ENCODE data around the gene TPX2.

TPX2 gene

DNA sequence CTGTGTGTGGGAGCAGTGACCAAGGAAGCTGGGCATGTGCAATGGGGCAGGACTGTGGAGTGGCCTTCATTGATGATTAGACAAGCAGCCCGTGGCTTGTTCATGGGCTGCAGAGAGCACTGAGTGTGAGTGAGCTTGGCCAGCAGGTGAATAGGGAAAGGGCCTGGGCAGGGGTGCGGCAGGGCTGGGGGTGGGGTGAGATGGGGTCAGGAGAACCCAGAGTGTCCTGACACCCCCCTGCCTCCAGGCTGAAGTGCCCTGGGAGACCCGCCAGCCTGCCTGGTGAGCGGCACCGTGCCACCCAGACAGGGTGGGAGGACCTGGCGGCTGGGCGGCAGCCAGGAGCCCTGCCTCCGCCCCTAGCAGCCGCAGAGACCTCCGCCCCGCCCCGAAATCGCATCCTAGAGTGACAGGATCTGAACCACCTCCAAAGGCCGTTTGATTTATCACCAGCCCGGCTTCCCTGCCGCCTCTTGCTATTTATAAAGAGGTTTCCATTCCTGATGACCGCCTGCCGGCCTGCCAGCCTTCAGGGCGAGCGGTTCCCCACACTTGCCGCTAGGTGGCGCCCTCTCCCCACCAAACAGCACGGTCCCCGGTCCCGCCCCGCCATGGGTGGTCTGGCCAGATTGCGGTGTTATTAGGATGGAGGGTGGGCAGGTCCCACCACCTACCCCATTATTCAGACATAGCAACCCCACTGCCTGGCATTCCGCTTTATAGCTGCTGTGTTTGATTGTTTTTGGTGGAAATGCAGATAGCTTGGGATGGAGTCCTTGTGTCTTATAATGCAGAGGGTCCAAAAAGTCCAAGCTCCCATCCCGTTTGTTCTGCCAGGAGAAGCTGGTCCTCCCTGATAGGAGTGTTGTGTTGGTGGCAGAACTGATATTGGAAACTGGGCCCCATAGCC lies 83.6 kb downstream of the TPX2 start:
- Histone ChIP-seq H3K4me1 (ENCODE audit: insufficient read depth, poor library complexity, severe bottlenecking) (no peaks in the 10 kb centered on the region), H3K36me3 (ENCODE audit: low read depth) (no peaks in the 10 kb centered on the region), H3K9me3 (ENCODE audit: severe bottlenecking) (no peaks in the 10 kb centered on the region), H3K27me3 (ENCODE audit: insufficient read depth, poor library complexity, severe bottlenecking) (no peaks in the 10 kb centered on the region), H3K27ac (ENCODE audit: poor library complexity, severe bottlenecking) (no peak overlapping the region), H3K4me3 (ENCODE audit: severe bottlenecking) (no peak overlapping the region)
- DNase-seq (ENCODE audit: low spot score) (no peak), ATAC-seq (ENCODE audit: low read depth) (peak; percentile 81)
- TF ChIP-seq, protein P1, sequence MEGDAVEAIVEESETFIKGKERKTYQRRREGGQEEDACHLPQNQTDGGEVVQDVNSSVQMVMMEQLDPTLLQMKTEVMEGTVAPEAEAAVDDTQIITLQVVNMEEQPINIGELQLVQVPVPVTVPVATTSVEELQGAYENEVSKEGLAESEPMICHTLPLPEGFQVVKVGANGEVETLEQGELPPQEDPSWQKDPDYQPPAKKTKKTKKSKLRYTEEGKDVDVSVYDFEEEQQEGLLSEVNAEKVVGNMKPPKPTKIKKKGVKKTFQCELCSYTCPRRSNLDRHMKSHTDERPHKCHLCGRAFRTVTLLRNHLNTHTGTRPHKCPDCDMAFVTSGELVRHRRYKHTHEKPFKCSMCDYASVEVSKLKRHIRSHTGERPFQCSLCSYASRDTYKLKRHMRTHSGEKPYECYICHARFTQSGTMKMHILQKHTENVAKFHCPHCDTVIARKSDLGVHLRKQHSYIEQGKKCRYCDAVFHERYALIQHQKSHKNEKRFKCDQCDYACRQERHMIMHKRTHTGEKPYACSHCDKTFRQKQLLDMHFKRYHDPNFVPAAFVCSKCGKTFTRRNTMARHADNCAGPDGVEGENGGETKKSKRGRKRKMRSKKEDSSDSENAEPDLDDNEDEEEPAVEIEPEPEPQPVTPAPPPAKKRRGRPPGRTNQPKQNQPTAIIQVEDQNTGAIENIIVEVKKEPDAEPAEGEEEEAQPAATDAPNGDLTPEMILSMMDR (IDR thresholded peaks at IDR 0.05; ENCODE audit: poor library complexity, severe bottlenecking), result peak; percentile 100

DNA sequence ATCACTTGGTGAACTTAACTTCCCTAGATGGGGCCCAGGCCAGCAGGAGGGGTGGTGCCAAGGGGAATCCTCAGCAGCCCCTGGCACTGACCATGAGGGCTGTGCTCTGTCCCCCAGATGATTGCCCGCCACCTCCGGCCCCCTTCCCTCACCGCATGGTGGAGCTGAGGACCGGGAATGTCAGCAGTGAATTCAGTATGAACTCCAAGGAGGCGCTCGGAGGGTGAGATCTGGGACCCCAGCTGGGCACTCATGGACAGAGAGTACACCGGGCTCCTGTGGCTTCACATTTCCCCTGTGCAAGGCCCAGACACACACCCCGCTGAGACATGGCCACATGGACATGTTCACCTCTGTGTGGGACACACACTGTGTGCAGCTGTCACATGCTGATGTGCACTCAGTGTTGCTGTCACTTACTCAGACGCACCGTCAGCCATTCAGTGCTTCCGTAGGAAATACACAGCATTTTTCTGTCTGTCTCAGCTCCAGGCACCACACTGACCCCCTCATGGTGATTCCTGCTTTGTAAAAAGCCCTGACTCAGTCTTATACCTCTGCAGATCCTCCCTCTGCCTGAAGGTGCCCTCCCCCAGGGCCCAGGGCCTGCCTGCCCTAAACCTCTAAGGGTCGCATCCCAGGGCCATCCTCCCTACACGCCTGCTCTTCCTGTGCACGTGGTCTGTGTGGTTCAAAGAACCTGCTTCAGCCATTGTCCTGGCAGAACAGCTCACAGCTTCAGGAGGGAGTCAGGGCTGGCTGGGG lies 84.5 kb downstream of the TPX2 start:
- DNase-seq (ENCODE audit: low spot score) (no peak), ATAC-seq (ENCODE audit: low read depth) (no peak)
- TF ChIP-seq, protein P1 (IDR thresholded peaks at IDR 0.05; ENCODE audit: poor library complexity, severe bottlenecking), result no peak
- no peak overlapping the region for H3K27ac ChIP-seq (ENCODE audit: poor library complexity, severe bottlenecking)
- no peaks in the 10 kb centered on the region for H3K9me3 ChIP-seq (ENCODE audit: severe bottlenecking)
- H3K4me1 ChIP-seq (ENCODE audit: insufficient read depth, poor library complexity, severe bottlenecking), result no peaks in the 10 kb centered on the region
- H3K4me3 ChIP-seq (ENCODE audit: severe bottlenecking), result no peak overlapping the region
- no peaks in the 10 kb centered on the region for H3K27me3 ChIP-seq (ENCODE audit: insufficient read depth, poor library complexity, severe bottlenecking)
- H3K36me3 ChIP-seq (ENCODE audit: low read depth), result no peaks in the 10 kb centered on the region

DNA sequence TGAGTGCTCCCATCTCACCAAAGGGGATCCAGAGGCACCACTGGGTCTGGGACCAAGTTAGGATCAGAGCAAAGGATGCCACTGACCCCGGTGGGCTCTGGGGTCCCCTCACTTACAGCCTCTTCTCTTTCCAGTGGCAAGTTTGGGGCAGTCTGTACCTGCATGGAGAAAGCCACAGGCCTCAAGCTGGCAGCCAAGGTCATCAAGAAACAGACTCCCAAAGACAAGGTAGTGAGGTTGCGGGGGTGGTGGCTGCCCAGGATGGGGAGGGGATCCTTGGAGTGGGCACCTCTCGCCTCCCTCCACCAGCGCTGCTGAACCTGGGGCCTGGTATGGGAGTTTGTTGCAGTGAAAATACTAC lies 85.0 kb downstream of the TPX2 start:
- no peak overlapping the region for H3K27ac ChIP-seq (ENCODE audit: poor library complexity, severe bottlenecking)
- H3K4me1 ChIP-seq (ENCODE audit: insufficient read depth, poor library complexity, severe bottlenecking), result no peaks in the 10 kb centered on the region
- no peaks in the 10 kb centered on the region for H3K36me3 ChIP-seq (ENCODE audit: low read depth)
- no peak overlapping the region for H3K4me3 ChIP-seq (ENCODE audit: severe bottlenecking)
- no peaks in the 10 kb centered on the region for H3K27me3 ChIP-seq (ENCODE audit: insufficient read depth, poor library complexity, severe bottlenecking)
- no peaks in the 10 kb centered on the region for H3K9me3 ChIP-seq (ENCODE audit: severe bottlenecking)
- TF ChIP-seq, protein P1 (IDR thresholded peaks at IDR 0.05; ENCODE audit: poor library complexity, severe bottlenecking), result no peak
- ATAC-seq (ENCODE audit: low read depth), result no peak
- no peak for DNase-seq (ENCODE audit: low spot score)

DNA sequence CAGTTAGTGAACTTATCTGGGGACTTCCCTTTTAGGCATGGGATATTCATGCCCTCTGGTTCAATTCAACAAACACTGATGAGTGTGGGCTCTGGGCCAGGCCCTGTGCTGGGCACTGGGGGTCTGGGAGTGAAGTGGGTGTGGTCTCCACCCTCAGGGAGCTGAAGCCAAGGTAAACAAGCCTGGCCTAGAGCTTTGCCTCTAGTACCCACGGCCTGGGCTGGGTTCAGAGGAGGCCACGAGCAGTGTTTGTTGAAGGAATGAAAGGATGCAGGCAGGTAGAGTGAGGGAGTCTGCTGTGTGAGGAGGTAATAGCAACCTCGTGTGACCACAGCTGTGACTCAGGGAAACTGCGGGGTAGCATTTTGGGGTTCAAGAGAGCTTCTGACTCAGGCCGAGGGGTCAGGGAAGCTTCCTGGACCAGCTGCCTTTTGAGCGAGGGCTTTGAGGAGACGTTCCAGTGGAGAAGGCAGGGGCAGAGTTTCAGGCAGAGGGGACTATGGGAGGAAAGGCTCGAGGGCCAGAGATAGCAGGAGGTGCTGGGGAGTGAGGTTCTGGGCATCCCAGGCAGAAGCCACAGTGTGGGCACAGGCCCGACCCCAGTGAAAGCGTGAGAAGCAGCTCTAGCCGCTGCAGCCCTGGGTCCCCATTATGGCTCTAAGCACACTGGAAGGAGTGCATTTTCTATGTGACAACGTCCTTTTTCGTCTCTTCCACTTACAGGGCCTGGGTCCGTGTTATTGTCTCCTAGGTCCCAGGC lies 85.6 kb downstream of the TPX2 start:
- H3K4me3 ChIP-seq (ENCODE audit: severe bottlenecking), result no peak overlapping the region
- no peaks in the 10 kb centered on the region for H3K9me3 ChIP-seq (ENCODE audit: severe bottlenecking)
- peak; percentile 67 for DNase-seq (ENCODE audit: low spot score)

More for the DNA sequence above, 85.6 kb downstream of the TPX2 start:
- Histone ChIP-seq H3K4me1 (ENCODE audit: insufficient read depth, poor library complexity, severe bottlenecking) (no peaks in the 10 kb centered on the region), H3K27ac (ENCODE audit: poor library complexity, severe bottlenecking) (no peak overlapping the region), H3K27me3 (ENCODE audit: insufficient read depth, poor library complexity, severe bottlenecking) (no peaks in the 10 kb centered on the region), H3K36me3 (ENCODE audit: low read depth) (no peaks in the 10 kb centered on the region)
- TF ChIP-seq, protein P1 (IDR thresholded peaks at IDR 0.05; ENCODE audit: poor library complexity, severe bottlenecking), result no peak
- no peak for ATAC-seq (ENCODE audit: low read depth)
